Measurements from ENCODE around the gene UTP11.

DNA sequence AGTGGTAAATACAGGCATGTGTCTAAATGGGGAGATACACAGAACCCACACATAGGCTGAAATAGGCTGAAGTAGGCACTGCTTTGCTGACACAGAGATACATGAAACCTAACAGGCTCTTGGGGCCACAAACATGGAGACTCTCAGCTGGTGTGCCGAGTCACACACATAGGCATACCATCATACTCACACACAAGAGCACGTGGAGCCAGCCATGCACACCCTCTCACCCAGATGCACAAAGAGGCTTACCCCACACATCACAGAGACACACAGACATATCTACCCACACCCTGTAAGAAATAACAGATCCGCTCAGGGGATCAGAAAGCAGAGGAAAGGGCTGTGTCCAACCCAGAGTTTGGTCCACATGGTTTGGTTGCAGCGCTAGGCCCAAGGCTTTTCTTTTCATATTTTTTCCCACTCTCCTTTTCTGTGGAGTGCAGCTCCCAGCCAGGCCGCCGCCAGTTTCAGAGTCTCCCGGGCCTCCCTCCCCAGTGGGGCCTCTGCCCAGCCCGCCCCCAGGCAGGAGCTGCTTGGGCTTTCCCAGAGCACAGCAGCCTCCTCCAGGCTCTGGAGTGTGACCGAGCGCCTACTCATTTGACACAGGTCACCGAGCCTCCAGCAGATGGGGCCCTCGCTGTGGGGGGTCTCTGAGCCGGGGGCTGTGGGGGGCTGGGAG is 38.0 kb downstream of the UTP11 start:
- no peak for TF ChIP-seq EZH2phosphoT487 (IDR thresholded peaks at IDR 0.05; ENCODE audit: borderline replicate concordance, low read depth, low read length)
- TF ChIP-seq, protein P1, sequence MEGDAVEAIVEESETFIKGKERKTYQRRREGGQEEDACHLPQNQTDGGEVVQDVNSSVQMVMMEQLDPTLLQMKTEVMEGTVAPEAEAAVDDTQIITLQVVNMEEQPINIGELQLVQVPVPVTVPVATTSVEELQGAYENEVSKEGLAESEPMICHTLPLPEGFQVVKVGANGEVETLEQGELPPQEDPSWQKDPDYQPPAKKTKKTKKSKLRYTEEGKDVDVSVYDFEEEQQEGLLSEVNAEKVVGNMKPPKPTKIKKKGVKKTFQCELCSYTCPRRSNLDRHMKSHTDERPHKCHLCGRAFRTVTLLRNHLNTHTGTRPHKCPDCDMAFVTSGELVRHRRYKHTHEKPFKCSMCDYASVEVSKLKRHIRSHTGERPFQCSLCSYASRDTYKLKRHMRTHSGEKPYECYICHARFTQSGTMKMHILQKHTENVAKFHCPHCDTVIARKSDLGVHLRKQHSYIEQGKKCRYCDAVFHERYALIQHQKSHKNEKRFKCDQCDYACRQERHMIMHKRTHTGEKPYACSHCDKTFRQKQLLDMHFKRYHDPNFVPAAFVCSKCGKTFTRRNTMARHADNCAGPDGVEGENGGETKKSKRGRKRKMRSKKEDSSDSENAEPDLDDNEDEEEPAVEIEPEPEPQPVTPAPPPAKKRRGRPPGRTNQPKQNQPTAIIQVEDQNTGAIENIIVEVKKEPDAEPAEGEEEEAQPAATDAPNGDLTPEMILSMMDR (conservative IDR thresholded peaks at IDR 0.05; ENCODE audit: low read length), result no peak

Data from OCI-LY7 (cell line).